Smooth muscle cell (in vitro differentiated cells): Measurements from ENCODE around the gene HAVCR2. TPM values are rescaled to one million over a fixed set of nuclear protein-coding genes. Genes with fewer than 3 reads are reported as not detected.

ENCODE experiments used
- DNase-seq: peaks from one replicate; lab custom pipeline; 2025; ENCODE audit not compliant: unreplicated experiment; lab: John Stamatoyannopoulos, UW
- H2AFZ ChIP-seq: fragments of 200-600 bp; sonication (generic); 2 replicates; pipeline ENCODE4 v1.6.0; 2016; ENCODE audit warnings: antibody characterized with exemption, low read depth, mild to moderate bottlenecking
- H3F3A ChIP-seq: fragments of 200-600 bp; sonication (generic); 2 replicates; pipeline ENCODE4 v1.6.0; 2017; ENCODE audit warnings: antibody characterized with exemption, low read depth
- H3K27ac ChIP-seq: fragments of 200-600 bp; sonication (generic); 2 replicates; pipeline ENCODE4 v1.5.1; 2016; ENCODE audit warnings: low read depth, mild to moderate bottlenecking
- H3K27me3 ChIP-seq: fragments of 200-600 bp; sonication (generic); 2 replicates; pipeline ENCODE4 v1.6.1; 2016; ENCODE audit warnings: low read depth, mild to moderate bottlenecking
- H3K36me3 ChIP-seq: fragments of 200-600 bp; sonication (generic); 2 replicates; pipeline ENCODE4 v1.5.1; 2016; ENCODE audit warnings: low read depth
- H3K4me1 ChIP-seq: fragments of 200-600 bp; sonication (generic); 2 replicates; pipeline ENCODE4 v1.5.1; 2016; ENCODE audit warnings: low read depth
- H3K4me2 ChIP-seq: fragments of 200-600 bp; sonication (generic); 2 replicates; pipeline ENCODE4 v1.6.0; 2016; ENCODE audit warnings: mild to moderate bottlenecking
- H3K4me3 ChIP-seq: fragments of 200-600 bp; sonication (generic); 2 replicates; pipeline ENCODE4 v1.5.1; 2016; ENCODE audit warnings: mild to moderate bottlenecking
- H3K79me2 ChIP-seq: fragments of 200-600 bp; sonication (generic); 2 replicates; pipeline ENCODE4 v1.6.0; 2016; ENCODE audit warnings: low read depth, mild to moderate bottlenecking
- H3K9ac ChIP-seq: fragments of 200-600 bp; sonication (generic); 2 replicates; pipeline ENCODE4 v1.6.0; 2016; ENCODE audit warnings: low read depth
- H3K9me3 ChIP-seq: fragments of 200-600 bp; sonication (generic); replicated peaks from 2 replicates; pipeline ENCODE4 v1.5.1; 2016; ENCODE audit warnings: low read depth
- H4K20me1 ChIP-seq: fragments of 200-600 bp; sonication (generic); 2 replicates; pipeline ENCODE4 v1.6.0; 2016; ENCODE audit warnings: low read depth
- WGBS: methylation state at CpG from one replicate; pipeline ENCODE4 v1.1.7; 2016; ENCODE audit warnings: low lambda C conversion rate; 5-methylcytosine and 5-hydroxymethylcytosine counted together
- polyA plus RNA-seq: library from polyadenylated mRNA; unstranded; fragments of >200 nt; fragmentation: Nextera tagmentation; extraction: Ambion mirVana; gene quantifications from 2 replicates; pipeline ENCODE4 v1.2.1, GENCODE V29; 2016
- total RNA-seq: library from RNA; depleted of rRNA; stranded (reverse); fragments of >200 nt; gene quantifications from 2 replicates; pipeline ENCODE4 v1.2.3, GENCODE V29; 2014
- TF ChIP-seq, protein P1 (sequence below): fragments of 200-600 bp; sonication (generic); IDR thresholded peaks from 2 replicates; pipeline ENCODE4 v1.5.1; 2017; ENCODE audit warnings: borderline replicate concordance, mild to moderate bottlenecking, antibody characterized with exemption; ENCODE audit not compliant: insufficient read depth, poor library complexity, severe bottlenecking

Gene HAVCR2
- total and polyA plus RNA-seq, 2 experiments from 2014 or later = 0.04 to 0.17 TPM

DNA sequence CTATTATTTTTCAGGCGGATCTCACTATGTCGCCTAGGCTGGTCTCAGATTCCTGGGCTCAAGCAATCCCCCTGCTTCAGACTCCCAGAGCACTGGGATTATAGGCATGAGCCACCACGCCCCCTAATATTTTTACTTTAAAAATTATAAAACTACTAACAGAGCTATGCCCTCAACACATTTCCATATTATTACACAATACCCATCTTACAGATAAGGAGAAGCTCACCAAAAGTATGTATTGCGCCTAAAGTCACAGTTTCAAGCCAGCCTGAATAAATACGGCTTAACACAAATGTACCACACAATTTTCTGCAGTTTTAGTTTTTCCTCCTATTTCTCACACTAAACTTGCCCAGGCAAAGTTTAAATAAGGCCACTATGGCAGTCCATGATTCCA, 40.1 kb downstream of the HAVCR2 start:
- no peak overlapping the region for H3K4me3 ChIP-seq
- H3K36me3 ChIP-seq = no peaks in the 10 kb centered on the region
- no peak overlapping the region for H3K4me2 ChIP-seq
- no peaks in the 10 kb centered on the region for H3K9me3 ChIP-seq
- no peaks in the 10 kb centered on the region for H3K4me1 ChIP-seq
- TF ChIP-seq, protein P1, sequence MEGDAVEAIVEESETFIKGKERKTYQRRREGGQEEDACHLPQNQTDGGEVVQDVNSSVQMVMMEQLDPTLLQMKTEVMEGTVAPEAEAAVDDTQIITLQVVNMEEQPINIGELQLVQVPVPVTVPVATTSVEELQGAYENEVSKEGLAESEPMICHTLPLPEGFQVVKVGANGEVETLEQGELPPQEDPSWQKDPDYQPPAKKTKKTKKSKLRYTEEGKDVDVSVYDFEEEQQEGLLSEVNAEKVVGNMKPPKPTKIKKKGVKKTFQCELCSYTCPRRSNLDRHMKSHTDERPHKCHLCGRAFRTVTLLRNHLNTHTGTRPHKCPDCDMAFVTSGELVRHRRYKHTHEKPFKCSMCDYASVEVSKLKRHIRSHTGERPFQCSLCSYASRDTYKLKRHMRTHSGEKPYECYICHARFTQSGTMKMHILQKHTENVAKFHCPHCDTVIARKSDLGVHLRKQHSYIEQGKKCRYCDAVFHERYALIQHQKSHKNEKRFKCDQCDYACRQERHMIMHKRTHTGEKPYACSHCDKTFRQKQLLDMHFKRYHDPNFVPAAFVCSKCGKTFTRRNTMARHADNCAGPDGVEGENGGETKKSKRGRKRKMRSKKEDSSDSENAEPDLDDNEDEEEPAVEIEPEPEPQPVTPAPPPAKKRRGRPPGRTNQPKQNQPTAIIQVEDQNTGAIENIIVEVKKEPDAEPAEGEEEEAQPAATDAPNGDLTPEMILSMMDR = no peak
- H3K9ac ChIP-seq = no peak overlapping the region
- WGBS = 72% methylated on average over 5 of the region's 5 CpGs
- no peak overlapping the region for H2AFZ ChIP-seq
- H3K27me3 ChIP-seq = no peaks in the 10 kb centered on the region
- H3K79me2 ChIP-seq = no peaks in the 10 kb centered on the region
- H3K27ac ChIP-seq = no peak overlapping the region
- H3F3A ChIP-seq = no peaks in the 10 kb centered on the region
- DNase-seq = no peak
- H4K20me1 ChIP-seq = no peaks in the 10 kb centered on the region

DNA sequence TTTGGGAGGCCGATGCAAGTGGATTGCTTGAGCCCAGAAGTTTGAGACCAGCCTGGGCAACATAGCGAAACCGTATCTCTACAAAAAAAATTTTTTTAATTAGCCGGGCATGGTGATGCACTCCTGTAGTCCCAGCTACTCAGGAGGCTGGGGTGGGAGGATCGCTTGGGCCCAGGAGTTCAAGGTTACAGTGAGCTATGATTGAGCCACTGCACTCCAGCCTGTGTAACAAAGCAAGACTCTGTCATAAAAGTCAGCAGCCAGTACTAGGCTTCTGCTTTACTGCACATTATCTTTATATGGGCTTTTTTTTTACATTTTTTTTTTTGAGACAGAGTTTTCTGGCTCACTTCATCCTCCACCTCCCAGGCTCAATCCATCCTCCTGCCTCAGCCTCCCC, 40.5 kb downstream of the HAVCR2 start:
- Histone ChIP-seq H4K20me1 (no peaks in the 10 kb centered on the region), H3K27me3 (no peaks in the 10 kb centered on the region), H3K4me1 (no peaks in the 10 kb centered on the region), H3K9ac (no peak overlapping the region), H3K9me3 (no peaks in the 10 kb centered on the region), H2AFZ (no peak overlapping the region), H3K36me3 (no peaks in the 10 kb centered on the region), H3K79me2 (no peaks in the 10 kb centered on the region), H3K4me3 (no peak overlapping the region), H3K4me2 (no peak overlapping the region), H3F3A (no peaks in the 10 kb centered on the region), H3K27ac (no peak overlapping the region)
- no peak for DNase-seq
- 97% methylated on average over 5 of the region's 5 CpGs for WGBS
- TF ChIP-seq, protein P1 = no peak

DNA sequence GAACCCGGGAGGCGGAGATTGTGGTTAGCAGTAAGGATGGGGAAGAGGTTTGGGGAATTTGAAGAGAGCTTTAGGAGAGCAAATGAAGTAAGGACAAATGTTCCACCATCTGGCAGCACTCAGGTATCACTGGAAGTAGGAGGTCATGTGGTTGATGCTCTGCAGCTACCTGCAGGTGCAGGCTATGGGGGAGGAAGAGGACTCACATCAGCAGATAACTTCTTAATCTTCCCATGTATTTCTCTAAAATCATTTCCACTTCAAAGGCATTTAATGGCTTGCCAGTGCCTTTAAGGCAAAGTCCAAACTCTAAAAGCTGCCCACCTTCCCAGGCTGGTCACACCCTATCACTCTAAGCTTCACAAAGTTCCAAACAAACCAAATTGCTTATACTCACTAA, 41.8 kb downstream of the HAVCR2 start:
- WGBS = 50% methylated on average over 2 of the region's 2 CpGs
- Histone ChIP-seq H3K79me2 (no peaks in the 10 kb centered on the region), H3K27me3 (no peaks in the 10 kb centered on the region), H3K4me2 (no peak overlapping the region), H2AFZ (no peak overlapping the region), H3K36me3 (no peaks in the 10 kb centered on the region), H3F3A (no peaks in the 10 kb centered on the region), H3K9ac (no peak overlapping the region), H3K27ac (no peak overlapping the region), H3K4me3 (no peak overlapping the region), H4K20me1 (no peaks in the 10 kb centered on the region), H3K4me1 (no peaks in the 10 kb centered on the region), H3K9me3 (no peaks in the 10 kb centered on the region)
- DNase-seq = no peak
- TF ChIP-seq, protein P1 = no peak

DNA sequence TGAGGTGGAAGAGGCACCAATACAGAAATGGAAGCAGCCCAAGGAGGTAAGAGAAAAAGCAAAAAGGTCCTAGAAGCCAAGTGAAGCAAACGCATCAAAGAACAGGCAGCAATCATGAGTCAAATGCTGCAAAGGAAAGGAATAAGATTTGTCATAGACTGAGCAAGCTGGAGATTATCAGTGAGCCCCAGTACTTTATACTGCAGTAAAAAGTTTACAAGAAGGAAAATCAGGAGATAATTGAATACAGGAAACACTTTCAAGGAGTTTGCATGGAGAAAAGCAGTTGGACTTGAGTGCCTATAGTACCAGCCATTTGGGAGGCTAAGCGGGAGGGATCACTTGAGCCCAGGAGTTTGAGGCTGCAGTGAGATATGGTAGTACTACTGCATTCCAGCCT, 42.8 kb downstream of the HAVCR2 start:
- no peaks in the 10 kb centered on the region for H3F3A ChIP-seq
- H3K79me2 ChIP-seq = no peaks in the 10 kb centered on the region
- no peaks in the 10 kb centered on the region for H3K4me1 ChIP-seq
- no peaks in the 10 kb centered on the region for H3K9me3 ChIP-seq
- H3K27me3 ChIP-seq = no peaks in the 10 kb centered on the region
- H3K27ac ChIP-seq = no peak overlapping the region
- H3K4me3 ChIP-seq = no peak overlapping the region
- no peaks in the 10 kb centered on the region for H4K20me1 ChIP-seq
- no peak overlapping the region for H3K4me2 ChIP-seq
- no peaks in the 10 kb centered on the region for H3K36me3 ChIP-seq
- no peak overlapping the region for H3K9ac ChIP-seq
- TF ChIP-seq, protein P1 = no peak
- WGBS = 12% methylated on average over 2 of the region's 2 CpGs
- no peak overlapping the region for H2AFZ ChIP-seq
- DNase-seq = no peak
